K562 (cell line): ENCODE data around the gene ABCA1. TPM values are rescaled to one million over a fixed set of nuclear protein-coding genes. Genes with fewer than 3 reads are reported as not detected.

ENCODE experiments used
- ATAC-seq: fragments of 200-7000 bp; cut with Tn5 transposase; 3 replicates; pipeline ENCODE4 v1.9.1; 2020; ENCODE audit warnings: moderate library complexity
- BruUV-seq: library from RNA; stranded (reverse); fragments of 400-500 nt; replicated peaks from 2 replicates; lab custom pipeline; 2021; lab: Mats Ljungman, UMichigan
- CTCF ChIA-PET: fragments of 300-600 bp; formaldehyde crosslinking; extraction: SDS; loops from one replicate; lab custom pipeline; 2021; ENCODE audit warnings: low intra/inter-chr PET ratio; lab: Yijun Ruan, JAX
- POLR2A ChIA-PET: fragments of 300-600, 350-650 bp; sonication (Branson Sonifier 250); formaldehyde crosslinking; extraction: SDS; loops from one replicate; lab custom pipeline; 2021; ENCODE audit warnings: antibody characterized with exemption, inconsistent platforms; lab: Yijun Ruan, JAX
- DNase-seq, 4 experiments: peaks; one replicate each; pipeline versions ENCODE4 v3.0.0 to v3.0.0-alpha.2; 2011 to 2018; ENCODE audit warnings: low spot score in 3 of 4, mixed read lengths in 3 of 4; ENCODE audit errors: extremely low read depth in 1 of 4
- FAIRE-seq: peaks from 2 replicates; lab custom pipeline; 2011; peaks lifted over from hg19 to GRCh38; lab: Jason Lieb, UNC
- H2AFZ ChIP-seq: 2 replicates; pipeline ENCODE4 v1.6.0; 2011; ENCODE audit warnings: low read depth, low read length, control low read depth, inconsistent platforms
- H3K27ac ChIP-seq: fragments of 200-600 bp; 3 replicates; pipeline ENCODE4 v1.8.0; 2011; ENCODE audit warnings: low read depth, mild to moderate bottlenecking, control low read depth, inconsistent platforms, low read length, moderate library complexity, mixed read lengths; ENCODE audit errors: extremely low read depth
- H3K27me3 ChIP-seq, 2 experiments: fragments of 300-600 bp in 1 of 2; 2 replicates in 1 of 2; 3 replicates in 1 of 2; pipeline versions ENCODE4 v1.6.0 to v1.8.0; 2011; ENCODE audit warnings: inconsistent platforms in 2 of 2, low read length in 2 of 2, mild to moderate bottlenecking in 1 of 2, mixed read lengths in 1 of 2, moderate library complexity in 1 of 2; ENCODE audit not compliant: control insufficient read depth in 2 of 2, insufficient read depth in 2 of 2
- H3K36me3 ChIP-seq: fragments of 300-600 bp; 3 replicates; pipeline ENCODE4 v1.8.0; 2011; ENCODE audit warnings: mild to moderate bottlenecking, low read length, inconsistent platforms; ENCODE audit not compliant: control insufficient read depth, insufficient read depth
- H3K4me1 ChIP-seq, 2 experiments: fragments of 200-600 bp in 1 of 2; replicated peaks in 1 of 2; 2 replicates in 1 of 2; 3 replicates in 1 of 2; pipeline versions ENCODE4 v1.5.1 to v1.8.0; 2011; ENCODE audit warnings: inconsistent platforms in 2 of 2, low read length in 2 of 2, mild to moderate bottlenecking in 1 of 2, mixed read lengths in 1 of 2, moderate library complexity in 1 of 2; ENCODE audit not compliant: control insufficient read depth in 2 of 2, insufficient read depth in 2 of 2
- H3K4me2 ChIP-seq: 2 replicates; pipeline ENCODE4 v1.6.1; 2011; ENCODE audit warnings: low read length, control low read depth, inconsistent platforms, mixed read lengths; ENCODE audit not compliant: insufficient read depth
- H3K4me3 ChIP-seq: fragments of 200-600 bp; sonication (generic), shearing (Covaris generic); 2 replicates; pipeline ENCODE4 v1.5.1; 2016; ENCODE audit warnings: control low read depth, inconsistent platforms
- H3K79me2 ChIP-seq: fragments of 200-600 bp; 3 replicates; pipeline ENCODE4 v1.8.0; 2011; ENCODE audit warnings: low read length, inconsistent platforms; ENCODE audit not compliant: control insufficient read depth, insufficient read depth
- H3K9ac ChIP-seq, 2 experiments: 2 replicates each; pipeline versions ENCODE4 v1.6.0 to v1.6.1; 2011; ENCODE audit warnings: low read depth in 2 of 2, low read length in 2 of 2, control low read depth in 1 of 2, inconsistent platforms in 1 of 2, mild to moderate bottlenecking in 1 of 2, mixed read lengths in 1 of 2; ENCODE audit not compliant: insufficient read depth in 1 of 2
- H3K9me1 ChIP-seq: one replicate; pipeline ENCODE4 v1.6.0; 2011; ENCODE audit warnings: inconsistent platforms, mild to moderate bottlenecking, low read length, moderate library complexity; ENCODE audit not compliant: control insufficient read depth, insufficient read depth
- H3K9me3 ChIP-seq: replicated peaks from 2 replicates; pipeline ENCODE4 v1.5.1; 2011; ENCODE audit warnings: low read depth, low read length, inconsistent platforms; ENCODE audit not compliant: control insufficient read depth, insufficient read depth
- H4K20me1 ChIP-seq: replicated peaks from 2 replicates; pipeline ENCODE4 v1.6.1; 2011; ENCODE audit warnings: low read length, inconsistent platforms, mixed read lengths; ENCODE audit not compliant: control insufficient read depth, insufficient read depth
- MAFF ChIP-seq: IDR thresholded peaks from 2 replicates; pipeline ENCODE4 v1.6.1; 2012; ENCODE audit warnings: low read length, improper control_type of control experiment
- MAFK ChIP-seq: IDR thresholded peaks from 2 replicates; pipeline ENCODE4 v1.6.1; 2011; ENCODE audit warnings: low read length, improper control_type of control experiment
- NFE2 ChIP-seq: IDR thresholded peaks from 2 replicates; pipeline ENCODE4 v1.6.1; 2014; ENCODE audit warnings: antibody characterized with exemption, low read depth
- RFX5 ChIP-seq: IDR thresholded peaks from 2 replicates; pipeline ENCODE4 v1.6.1; 2011; ENCODE audit warnings: low read depth, mild to moderate bottlenecking, improper control_type of control experiment, low read length
- TCF7 ChIP-seq: sonication (generic); IDR thresholded peaks from 2 replicates; pipeline ENCODE4 v1.6.1; 2016; ENCODE audit warnings: antibody characterized with exemption, borderline replicate concordance
- TCF7L2 ChIP-seq: fragments of 150-350 bp; IDR thresholded peaks from 2 replicates; pipeline ENCODE4 v1.6.1; 2016; ENCODE audit warnings: low read depth, mild to moderate bottlenecking, low read length, moderate library complexity
- ZNF316 ChIP-seq: fragments of 450-650 bp; IDR thresholded peaks from 2 replicates; pipeline ENCODE4 v1.6.1; 2016
- ZNF695 ChIP-seq: fragments of 450-650 bp; formaldehyde crosslinking; IDR thresholded peaks from 2 replicates; pipeline ENCODE4 v1.4.0; 2020; ENCODE audit warnings: mild to moderate bottlenecking, moderate library complexity
- ZSCAN32 ChIP-seq: fragments of 450-650 bp; formaldehyde crosslinking; IDR thresholded peaks from 2 replicates; pipeline ENCODE4 v1.4.0; 2020; ENCODE audit warnings: mild to moderate bottlenecking, moderate library complexity
- WGBS: fragments of 100-300 bp; shearing (Covaris generic); methylation state at CpG from one replicate; pipeline ENCODE4 v1.1.6; 2016; ENCODE audit warnings: low coverage, mixed read lengths; ENCODE audit not compliant: insufficient coverage; ENCODE audit errors: missing lambda C conversion rate; 5-methylcytosine and 5-hydroxymethylcytosine counted together
- in situ Hi-C: fragments of 300-500 bp; cut with MboI; formaldehyde crosslinking; loops from 4 replicates; pipeline ENCODE4 v1.15.0; 2018; ENCODE audit warnings: inconsistent platforms, mixed read lengths
- intact Hi-C: fragments of 100-400 bp; cut with micrococcal nuclease; formaldehyde crosslinking; loops from 2 replicates; pipeline ENCODE4 v1.14.2; 2022
- polyA plus RNA-seq, 8 experiments: library from polyadenylated mRNA; depleted of rRNA in 4 of 8; stranded (reverse) in 5 of 8; unstranded in 3 of 8; fragments of >200 nt; fragmentation: Nextera tagmentation in 2 of 8; fragmentation: Illumina TruSeq in 1 of 8; extraction: Ambion mirVana in 2 of 8; extraction: Trizol in 1 of 8; gene quantifications; 2 replicates each; pipeline versions ENCODE4 v1.2.1 to v1.2.3, GENCODE V29; 2011 to 2014; ENCODE audit warnings: inconsistent platforms in 1 of 8, missing spikeins in 1 of 8
- total RNA-seq, 7 experiments: library from RNA; depleted of rRNA in 6 of 7; stranded (reverse); fragments of >200 nt in 6 of 7; fragmentation: Illumina TruSeq in 2 of 7; extraction: Trizol in 2 of 7; gene quantifications; 2 replicates each; pipeline versions ENCODE4 v1.2.1 to v1.2.3, GENCODE V29; 2011 to 2021; ENCODE audit warnings: low replicate concordance in 1 of 7
- TF ChIP-seq, protein P1 (sequence below): fragments of 450-650 bp; IDR thresholded peaks from 2 replicates; pipeline ENCODE4 v1.6.1; 2016
- TF ChIP-seq, protein P2 (sequence below): fragments of 450-650 bp; IDR thresholded peaks from 2 replicates; pipeline ENCODE4 v1.6.1; 2016; ENCODE audit warnings: borderline replicate concordance
- TF ChIP-seq, protein P3 (sequence below): fragments of 250-450 bp; sonication (Bioruptor Pico); IDR thresholded peaks from 2 replicates; pipeline ENCODE4 v1.5.0; 2021; ENCODE audit warnings: mild to moderate bottlenecking, borderline replicate concordance

ABCA1 gene
- total and polyA plus RNA-seq, 9 of the 15 experiments (the other 6 are each of a cell fraction or from before 2014, with no cell fraction given), result under 0.01 to 0.18 (median 0.02) TPM; not detected in 5

DNA sequence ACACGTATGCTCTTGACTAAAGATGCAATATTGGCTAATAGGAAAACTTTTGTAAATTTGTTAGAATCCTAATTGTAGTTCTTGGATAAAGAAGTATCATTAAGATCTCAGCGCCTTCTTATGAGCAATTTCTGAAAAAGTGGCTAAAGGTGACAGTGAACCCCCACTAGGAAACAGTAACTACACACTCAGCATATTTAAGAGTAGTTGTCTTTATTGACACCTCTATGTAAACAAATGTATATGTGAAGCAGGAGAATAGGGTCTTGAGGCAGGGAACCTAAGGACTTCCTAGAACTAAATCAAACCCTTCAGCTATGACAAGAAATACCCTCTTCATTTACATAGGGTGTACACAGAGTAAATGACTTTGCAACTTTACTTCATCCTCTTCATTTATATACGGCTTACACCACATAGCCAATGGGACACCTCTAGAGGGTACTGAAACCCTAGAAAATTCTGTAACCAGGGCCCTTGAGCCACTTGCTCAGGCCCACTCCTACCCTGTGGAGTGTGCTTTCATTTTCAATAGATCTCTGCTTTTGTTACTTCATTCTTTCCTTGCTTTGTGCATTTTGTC is 177.7 kb downstream of the ABCA1 start:
- no peak overlapping the region for H3K9ac ChIP-seq
- H3K27me3 ChIP-seq, result no peaks in the 10 kb centered on the region
- no peaks in the 10 kb centered on the region for H3K9me3 ChIP-seq
- CTCF ChIA-PET, result no interaction called here
- WGBS, result 60% methylated on average over 3 of the region's 3 CpGs
- in situ Hi-C loops (no loop called here), intact Hi-C loops (no loop called here)
- H3K79me2 ChIP-seq, result peaks cover 39% of the 10 kb centered on the region
- peak; percentile 20 for ATAC-seq
- DNase-seq, result peak in 1 of 4 experiments; percentile 23
- no peak overlapping the region for H3K4me3 ChIP-seq
- H3K36me3 ChIP-seq, result peaks cover 35% of the 10 kb centered on the region
- BruUV-seq, result no TSS peak
- H3K4me1 ChIP-seq, result peaks cover 13 to 25% of the 10 kb centered on the region in 2 experiments; a peak in 4 of 5 replicates
- H3K4me2 ChIP-seq, result peak overlapping the region; percentile 19; the same call in 1 of the 2 replicates
- peak overlapping the region; percentile 7; the same call in 1 of the 2 replicates for H2AFZ ChIP-seq
- POLR2A ChIA-PET, result interaction anchor here (1.5 kb wide), 1 partner anchor 12 kb away, joined by 6 read pairs; no protein-coding TSS in a partner anchor
- no peak for FAIRE-seq
- 0 out of 3 replicates have a peak overlapping the region, but pooled peaks have one; percentile 14 for H3K27ac ChIP-seq
- H4K20me1 ChIP-seq, result no peaks in the 10 kb centered on the region
- H3K9me1 ChIP-seq, result no peaks in the 10 kb centered on the region
- TF ChIP-seq ZNF316 (peak; percentile 95), TCF7 (no peak), ZNF695 (CRISPR knock-in tag) (no peak), MAFF (peak; percentile 57), NFE2 (peak; percentile 74), RFX5 (no peak), MAFK (peak; percentile 58), TCF7L2 (no peak), ZSCAN32 (CRISPR knock-in tag) (no peak)
- TF ChIP-seq, protein P1, sequence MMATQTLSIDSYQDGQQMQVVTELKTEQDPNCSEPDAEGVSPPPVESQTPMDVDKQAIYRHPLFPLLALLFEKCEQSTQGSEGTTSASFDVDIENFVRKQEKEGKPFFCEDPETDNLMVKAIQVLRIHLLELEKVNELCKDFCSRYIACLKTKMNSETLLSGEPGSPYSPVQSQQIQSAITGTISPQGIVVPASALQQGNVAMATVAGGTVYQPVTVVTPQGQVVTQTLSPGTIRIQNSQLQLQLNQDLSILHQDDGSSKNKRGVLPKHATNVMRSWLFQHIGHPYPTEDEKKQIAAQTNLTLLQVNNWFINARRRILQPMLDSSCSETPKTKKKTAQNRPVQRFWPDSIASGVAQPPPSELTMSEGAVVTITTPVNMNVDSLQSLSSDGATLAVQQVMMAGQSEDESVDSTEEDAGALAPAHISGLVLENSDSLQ, result peak; percentile 30; the same call in 1 of the 2 replicates
- TF ChIP-seq, protein P2, sequence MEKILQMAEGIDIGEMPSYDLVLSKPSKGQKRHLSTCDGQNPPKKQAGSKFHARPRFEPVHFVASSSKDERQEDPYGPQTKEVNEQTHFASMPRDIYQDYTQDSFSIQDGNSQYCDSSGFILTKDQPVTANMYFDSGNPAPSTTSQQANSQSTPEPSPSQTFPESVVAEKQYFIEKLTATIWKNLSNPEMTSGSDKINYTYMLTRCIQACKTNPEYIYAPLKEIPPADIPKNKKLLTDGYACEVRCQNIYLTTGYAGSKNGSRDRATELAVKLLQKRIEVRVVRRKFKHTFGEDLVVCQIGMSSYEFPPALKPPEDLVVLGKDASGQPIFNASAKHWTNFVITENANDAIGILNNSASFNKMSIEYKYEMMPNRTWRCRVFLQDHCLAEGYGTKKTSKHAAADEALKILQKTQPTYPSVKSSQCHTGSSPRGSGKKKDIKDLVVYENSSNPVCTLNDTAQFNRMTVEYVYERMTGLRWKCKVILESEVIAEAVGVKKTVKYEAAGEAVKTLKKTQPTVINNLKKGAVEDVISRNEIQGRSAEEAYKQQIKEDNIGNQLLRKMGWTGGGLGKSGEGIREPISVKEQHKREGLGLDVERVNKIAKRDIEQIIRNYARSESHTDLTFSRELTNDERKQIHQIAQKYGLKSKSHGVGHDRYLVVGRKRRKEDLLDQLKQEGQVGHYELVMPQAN, result no peak
- TF ChIP-seq, protein P3, sequence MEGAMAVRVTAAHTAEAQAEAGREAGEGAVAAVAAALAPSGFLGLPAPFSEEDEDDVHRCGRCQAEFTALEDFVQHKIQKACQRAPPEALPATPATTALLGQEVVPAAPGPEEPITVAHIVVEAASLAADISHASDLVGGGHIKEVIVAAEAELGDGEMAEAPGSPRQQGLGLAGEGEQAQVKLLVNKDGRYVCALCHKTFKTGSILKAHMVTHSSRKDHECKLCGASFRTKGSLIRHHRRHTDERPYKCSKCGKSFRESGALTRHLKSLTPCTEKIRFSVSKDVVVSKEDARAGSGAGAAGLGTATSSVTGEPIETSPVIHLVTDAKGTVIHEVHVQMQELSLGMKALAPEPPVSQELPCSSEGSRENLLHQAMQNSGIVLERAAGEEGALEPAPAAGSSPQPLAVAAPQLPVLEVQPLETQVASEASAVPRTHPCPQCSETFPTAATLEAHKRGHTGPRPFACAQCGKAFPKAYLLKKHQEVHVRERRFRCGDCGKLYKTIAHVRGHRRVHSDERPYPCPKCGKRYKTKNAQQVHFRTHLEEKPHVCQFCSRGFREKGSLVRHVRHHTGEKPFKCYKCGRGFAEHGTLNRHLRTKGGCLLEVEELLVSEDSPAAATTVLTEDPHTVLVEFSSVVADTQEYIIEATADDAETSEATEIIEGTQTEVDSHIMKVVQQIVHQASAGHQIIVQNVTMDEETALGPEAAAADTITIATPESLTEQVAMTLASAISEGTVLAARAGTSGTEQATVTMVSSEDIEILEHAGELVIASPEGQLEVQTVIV, result no peak
